Measurements from ENCODE around the gene KSR1. TPM values are rescaled to one million over a fixed set of nuclear protein-coding genes. Genes with fewer than 3 reads are reported as not detected.
"Not testable (repeated sequence)": the region's sequence is repeated elsewhere in the genome, so short reads cannot be mapped to it uniquely, and the experiment has no call there.

Gene KSR1
- total RNA-seq, 2 experiments from 2014 or later: 96.6 to 113 TPM

DNA sequence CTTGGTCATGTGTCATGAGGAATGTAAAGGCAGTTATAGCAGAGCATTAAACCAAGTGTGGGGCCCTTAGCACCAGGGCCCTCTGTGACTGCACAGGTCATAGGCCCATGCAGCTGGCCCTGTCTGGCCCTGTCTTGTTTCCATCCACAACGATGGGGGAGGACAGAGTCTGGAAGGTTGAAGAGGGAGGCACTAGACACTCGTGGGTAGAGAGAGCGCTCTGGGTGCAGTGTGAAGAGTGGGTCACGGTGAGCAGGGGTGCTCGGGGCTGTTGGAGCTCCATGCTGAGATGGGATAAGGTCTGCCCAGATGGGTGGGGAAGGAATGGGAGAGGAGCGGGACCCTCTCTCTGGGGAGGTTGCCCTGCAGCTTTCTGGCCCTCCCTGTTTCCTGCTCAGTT is 12.8 kb upstream of the KSR1 start:
- no peak overlapping the region for H3K27ac Mint-ChIP-seq
- intact Hi-C loops (cut with DNase I, micrococcal nuclease): no loop called here
- no peaks in the 10 kb centered on the region for H3K9me3 Mint-ChIP-seq (ENCODE audit: low read depth)
- no peaks in the 10 kb centered on the region for H3K36me3 Mint-ChIP-seq (ENCODE audit: low read depth)
- no peak overlapping the region for H3K4me3 Mint-ChIP-seq
- ATAC-seq: no peak
- H3K27me3 Mint-ChIP-seq: peaks cover under 1% of the 10 kb centered on the region
- POLR2A ChIA-PET: no interaction called here
- CTCF ChIA-PET: interaction anchor here (1.0 to 1.3 kb wide), 2 partner anchors 156 to 207 kb away, joined by 3 read pairs; no protein-coding TSS in a partner anchor
- DNase-seq: no peak
- H3K4me1 Mint-ChIP-seq: peaks cover 4% of the 10 kb centered on the region

DNA sequence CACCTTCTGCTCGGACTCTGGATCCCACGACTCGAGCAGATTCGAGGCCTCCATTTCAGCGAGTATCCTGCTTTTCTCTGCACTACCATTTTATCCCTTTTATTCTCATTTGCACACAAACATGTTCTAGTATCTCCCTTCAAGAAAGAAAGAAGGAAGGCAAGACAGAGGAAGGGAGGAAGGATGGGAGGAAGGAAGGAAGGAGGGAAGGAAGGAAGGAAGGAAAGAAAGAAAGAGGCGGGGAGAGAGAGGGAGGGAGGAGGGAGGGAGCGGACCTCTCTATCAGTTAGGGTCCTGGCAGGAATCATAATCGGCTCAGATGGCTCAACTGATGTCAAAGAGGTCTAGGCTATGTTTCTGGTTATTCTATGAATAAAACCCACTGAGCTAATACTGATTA is 10.3 kb upstream of the KSR1 start:
- intact Hi-C loops (cut with DNase I, micrococcal nuclease): no loop called here
- H3K4me1 Mint-ChIP-seq: no peaks in the 10 kb centered on the region
- POLR2A ChIA-PET: no interaction called here
- no peaks in the 10 kb centered on the region for H3K36me3 Mint-ChIP-seq (ENCODE audit: low read depth)
- ATAC-seq: no peak
- CTCF ChIA-PET: interaction anchor here (1.1 kb wide), 1 partner anchor 66 kb away, joined by 3 read pairs; no protein-coding TSS in a partner anchor
- no peak overlapping the region for H3K4me3 Mint-ChIP-seq
- H3K27ac Mint-ChIP-seq: no peak overlapping the region
- H3K9me3 Mint-ChIP-seq (ENCODE audit: low read depth): no peaks in the 10 kb centered on the region
- no peaks in the 10 kb centered on the region for H3K27me3 Mint-ChIP-seq
- DNase-seq: no peak

DNA sequence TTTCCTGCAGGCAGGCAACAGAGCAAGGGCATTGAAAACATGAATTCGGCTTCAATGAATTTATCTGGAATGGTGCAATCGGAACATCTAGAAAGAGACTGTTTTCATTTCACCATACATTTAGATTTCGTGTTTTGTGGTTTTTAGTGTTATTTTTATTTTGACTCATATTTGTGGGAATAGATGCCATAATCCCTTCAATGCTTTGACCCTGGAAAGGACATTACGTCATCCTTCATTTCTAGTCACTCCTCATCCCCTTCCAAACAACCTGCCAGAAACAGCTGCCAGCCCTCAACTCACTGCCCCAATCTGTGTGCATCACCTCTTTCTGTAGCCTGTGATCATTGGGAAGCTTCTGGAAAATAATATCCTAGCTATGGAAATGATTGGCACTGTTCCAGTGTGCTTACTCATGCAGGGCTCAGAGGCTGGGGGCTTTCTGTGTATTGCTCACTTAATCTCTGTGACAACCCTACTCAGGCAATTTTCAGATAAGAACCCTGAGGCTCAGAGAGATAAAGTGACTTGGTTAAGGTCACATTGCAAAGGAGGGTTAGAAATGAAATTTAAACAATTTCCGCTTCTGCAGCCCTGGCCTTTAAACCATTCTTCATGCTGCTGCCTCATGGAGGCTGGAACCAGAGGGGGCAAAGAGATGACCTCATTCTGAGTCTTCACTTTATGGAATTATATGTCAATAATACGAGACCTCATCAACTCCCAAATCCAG is 9.5 kb upstream of the KSR1 start:
- CTCF ChIA-PET: interaction anchor here (0.6 kb wide), 1 partner anchor 153 kb away, joined by 5 read pairs; no protein-coding TSS in a partner anchor
- no peaks in the 10 kb centered on the region for H3K36me3 Mint-ChIP-seq (ENCODE audit: low read depth)
- POLR2A ChIA-PET: no interaction called here
- H3K27me3 Mint-ChIP-seq: no peaks in the 10 kb centered on the region
- H3K4me3 Mint-ChIP-seq: no peak overlapping the region
- no peak for ATAC-seq
- intact Hi-C loops (cut with DNase I, micrococcal nuclease): no loop called here
- no peaks in the 10 kb centered on the region for H3K9me3 Mint-ChIP-seq (ENCODE audit: low read depth)
- no peaks in the 10 kb centered on the region for H3K4me1 Mint-ChIP-seq
- H3K27ac Mint-ChIP-seq: no peak overlapping the region
- no peak for DNase-seq

GRCh38 chr17:27448534-27448933 is 7.7 kb upstream of the KSR1 start:
- intact Hi-C loops (cut with DNase I, micrococcal nuclease); H3K4me1 Mint-ChIP-seq; ATAC-seq; CTCF ChIA-PET; H3K4me3 Mint-ChIP-seq; DNase-seq; H3K9me3 Mint-ChIP-seq (ENCODE audit: low read depth); POLR2A ChIA-PET; H3K36me3 Mint-ChIP-seq (ENCODE audit: low read depth); H3K27me3 Mint-ChIP-seq; H3K27ac Mint-ChIP-seq: not testable (repeated sequence)

DNA sequence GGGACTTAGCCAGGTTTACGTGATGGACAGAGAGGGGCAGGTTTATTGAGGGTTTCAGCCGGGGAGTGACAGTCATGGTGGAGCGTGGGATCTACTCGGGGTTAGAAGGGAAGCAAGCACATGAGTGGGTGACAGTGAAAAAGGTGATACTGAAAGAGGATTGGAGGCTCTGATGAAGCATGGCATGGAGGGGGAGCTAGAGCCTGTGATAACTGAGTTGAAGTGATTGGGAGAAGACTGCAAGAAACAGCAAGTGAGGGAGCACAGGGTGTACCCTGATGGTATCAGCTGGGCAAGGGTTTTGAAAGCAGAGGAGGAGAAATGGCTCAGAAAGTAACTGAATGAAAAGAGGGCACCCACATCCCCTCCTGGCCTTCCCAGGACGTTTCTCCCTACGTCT is 6.7 kb upstream of the KSR1 start:
- Mint-ChIP-seq H3K4me1 (peaks cover 7% of the 10 kb centered on the region), H3K27me3 (no peaks in the 10 kb centered on the region), H3K36me3 (ENCODE audit: low read depth) (no peaks in the 10 kb centered on the region), H3K4me3 (no peak overlapping the region), H3K27ac (no peak overlapping the region), H3K9me3 (ENCODE audit: low read depth) (no peaks in the 10 kb centered on the region)
- ATAC-seq (no peak), DNase-seq (no peak)
- CTCF ChIA-PET: interaction anchor here (0.5 to 1.6 kb wide), 3 partner anchors 41 to 150 kb away, joined by 3 to 4 read pairs (median 3); no protein-coding TSS in a partner anchor
- POLR2A ChIA-PET: no interaction called here
- intact Hi-C loops (cut with DNase I, micrococcal nuclease): no loop called here

- POLR2A ChIA-PET: no interaction called here
- ATAC-seq (no peak), DNase-seq (no peak)
- peaks cover 9% of the 10 kb centered on the region for H3K4me1 Mint-ChIP-seq
- no peaks in the 10 kb centered on the region for H3K36me3 Mint-ChIP-seq (ENCODE audit: low read depth)
- CTCF ChIA-PET: interaction anchor here (0.8 to 1.6 kb wide), 2 partner anchors 42 to 70 kb away, joined by 3 read pairs; no protein-coding TSS in a partner anchor
- H3K27me3 Mint-ChIP-seq: peaks cover under 1% of the 10 kb centered on the region
- no peaks in the 10 kb centered on the region for H3K9me3 Mint-ChIP-seq (ENCODE audit: low read depth)
- H3K4me3 Mint-ChIP-seq: no peak overlapping the region
- intact Hi-C loops (cut with DNase I, micrococcal nuclease): loop anchor here in 1 of 2 experiments (10.0 kb wide), 1 partner anchor 885 kb away; the partner anchor contains the start of genes IFT20 and TNFAIP1
- no peak overlapping the region for H3K27ac Mint-ChIP-seq
Observed at GRCh38 chr17:27449988-27450387, 6.3 kb upstream of the KSR1 start.

DNA sequence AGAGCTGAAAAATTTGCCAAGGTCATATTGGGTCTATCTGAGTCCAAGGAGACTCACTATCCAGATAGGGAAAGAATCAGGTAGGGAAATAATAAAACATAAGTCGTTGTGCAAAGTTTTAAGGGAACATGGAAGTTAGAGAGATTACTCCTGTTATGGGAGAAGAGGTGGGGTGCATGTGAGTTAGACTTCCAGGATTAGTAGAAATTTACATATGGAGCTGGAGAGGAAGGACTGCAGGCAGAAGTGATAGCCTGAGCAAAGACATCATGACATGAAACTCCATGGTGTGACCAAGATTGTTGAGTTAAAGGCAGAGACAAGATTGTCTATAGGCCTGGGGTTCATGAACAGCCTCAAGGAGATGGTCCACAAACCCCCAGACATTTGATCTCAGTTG is 5.8 kb upstream of the KSR1 start:
- peaks cover 5% of the 10 kb centered on the region for H3K27me3 Mint-ChIP-seq
- intact Hi-C loops (cut with DNase I, micrococcal nuclease): loop anchor here in 1 of 2 experiments (10.0 kb wide), 1 partner anchor 884 kb away; the partner anchor contains the start of genes IFT20 and TNFAIP1
- CTCF ChIA-PET: interaction anchor here (1.6 kb wide), 1 partner anchor 70 kb away, joined by 3 read pairs; no protein-coding TSS in a partner anchor
- no peak overlapping the region for H3K4me3 Mint-ChIP-seq
- ATAC-seq (no peak), DNase-seq (no peak)
- H3K4me1 Mint-ChIP-seq: peaks cover 13% of the 10 kb centered on the region
- no peaks in the 10 kb centered on the region for H3K36me3 Mint-ChIP-seq (ENCODE audit: low read depth)
- H3K9me3 Mint-ChIP-seq (ENCODE audit: low read depth): no peaks in the 10 kb centered on the region
- no peak overlapping the region for H3K27ac Mint-ChIP-seq
- POLR2A ChIA-PET: no interaction called here

DNA sequence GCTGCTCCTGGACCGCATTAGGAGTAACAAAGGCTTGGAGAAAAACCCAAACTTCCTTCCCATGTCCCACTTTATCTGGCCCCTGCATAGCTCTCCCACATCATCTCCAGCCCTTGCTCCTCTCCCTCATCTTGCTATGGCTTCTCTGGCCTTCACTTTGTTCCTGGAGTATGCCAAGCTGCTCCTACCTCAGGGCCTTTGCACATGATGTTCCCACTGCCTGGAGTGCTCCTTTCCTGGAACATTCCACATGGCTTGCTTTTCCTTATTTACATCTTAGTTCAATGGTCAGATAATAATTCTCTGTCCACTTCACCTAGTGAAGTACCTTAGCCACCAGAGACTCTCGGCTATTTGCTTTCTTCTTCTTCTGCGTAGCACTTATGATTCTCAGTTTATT is 4.3 kb upstream of the KSR1 start:
- no peak overlapping the region for H3K4me3 Mint-ChIP-seq
- peaks cover 17% of the 10 kb centered on the region for H3K4me1 Mint-ChIP-seq
- peaks cover 6% of the 10 kb centered on the region for H3K27me3 Mint-ChIP-seq
- H3K9me3 Mint-ChIP-seq (ENCODE audit: low read depth): no peaks in the 10 kb centered on the region
- no peak for ATAC-seq
- intact Hi-C loops (cut with DNase I, micrococcal nuclease): loop anchor here in 1 of 2 experiments (10.0 kb wide), 1 partner anchor 883 kb away; the partner anchor contains the start of genes IFT20 and TNFAIP1
- POLR2A ChIA-PET: no interaction called here
- no peaks in the 10 kb centered on the region for H3K36me3 Mint-ChIP-seq (ENCODE audit: low read depth)
- no peak for DNase-seq
- CTCF ChIA-PET: interaction anchor here (0.6 to 1.0 kb wide), 3 partner anchors 97 to 148 kb away, joined by 3 read pairs; no protein-coding TSS in a partner anchor
- H3K27ac Mint-ChIP-seq: no peak overlapping the region

DNA sequence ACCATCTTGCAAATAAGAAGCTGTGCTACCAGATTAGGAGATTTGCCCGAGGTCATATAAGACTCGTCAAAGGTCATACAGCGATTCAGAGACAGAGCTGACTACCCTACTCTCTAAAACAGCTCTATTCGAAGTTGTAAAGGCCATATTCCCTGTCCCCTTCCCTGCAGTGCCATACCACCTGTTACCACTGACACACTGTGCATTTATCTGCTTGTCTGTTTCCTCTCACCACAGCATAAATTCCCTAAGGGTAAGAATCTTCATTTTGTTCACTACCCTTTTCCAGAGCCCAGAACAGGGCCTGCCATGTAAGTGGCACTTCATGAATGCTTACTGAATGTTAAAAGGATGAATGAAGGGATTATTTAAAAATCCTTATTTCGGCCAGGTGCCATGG is 3.4 kb upstream of the KSR1 start:
- Mint-ChIP-seq H3K4me3 (no peak overlapping the region), H3K27ac (no peak overlapping the region), H3K4me1 (peaks cover 19% of the 10 kb centered on the region), H3K27me3 (peaks cover 6% of the 10 kb centered on the region), H3K9me3 (ENCODE audit: low read depth) (no peaks in the 10 kb centered on the region), H3K36me3 (ENCODE audit: low read depth) (peaks cover 8% of the 10 kb centered on the region)
- ChIA-PET CTCF (no interaction called here), POLR2A (interaction anchor here (0.6 kb wide), 1 partner anchor 21 kb away, joined by 5 read pairs; no protein-coding TSS in a partner anchor)
- intact Hi-C loops (cut with DNase I, micrococcal nuclease): loop anchor here in 1 of 2 experiments (10.0 kb wide), 1 partner anchor 882 kb away; the partner anchor contains the start of genes IFT20 and TNFAIP1
- no peak for ATAC-seq
- no peak for DNase-seq

- no peaks in the 10 kb centered on the region for H3K9me3 Mint-ChIP-seq (ENCODE audit: low read depth)
- intact Hi-C loops (cut with DNase I, micrococcal nuclease): loop anchor here in 1 of 2 experiments (10.0 kb wide), 1 partner anchor 881 kb away; the partner anchor contains the start of genes IFT20 and TNFAIP1
Observed at GRCh38 chr17:27453471-27453870, 2.8 kb upstream of the KSR1 start.

DNA sequence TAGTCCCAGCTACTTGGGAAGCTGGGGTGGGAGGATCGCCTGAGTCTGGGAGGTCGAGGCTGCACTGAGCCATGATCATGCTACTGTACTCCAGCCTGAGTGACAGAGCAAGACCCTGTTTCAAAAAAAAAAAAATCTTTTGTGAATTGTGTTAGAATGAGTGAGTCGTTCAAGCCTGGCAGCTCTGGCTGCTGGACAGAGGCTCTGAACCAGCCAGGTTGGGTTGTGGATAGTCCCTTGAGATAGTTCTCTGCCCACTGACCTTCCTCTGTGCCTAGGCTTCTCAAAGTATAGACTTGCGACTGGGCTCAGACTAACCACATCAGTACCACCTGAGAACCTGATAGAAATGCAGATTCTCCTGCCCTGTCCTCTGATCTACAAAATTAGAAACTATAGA is 2.2 kb upstream of the KSR1 start:
- ChIA-PET POLR2A (no interaction called here), CTCF (interaction anchor here (0.9 kb wide), 1 partner anchor 148 kb away, joined by 3 read pairs; no protein-coding TSS in a partner anchor)
- intact Hi-C loops (cut with DNase I, micrococcal nuclease): loop anchor here in 1 of 2 experiments (10.0 kb wide), 1 partner anchor 881 kb away; the partner anchor contains the start of genes IFT20 and TNFAIP1
- Mint-ChIP-seq H3K9me3 (ENCODE audit: low read depth) (no peaks in the 10 kb centered on the region), H3K27ac (no peak overlapping the region), H3K4me3 (no peak overlapping the region), H3K4me1 (peaks cover 29% of the 10 kb centered on the region), H3K27me3 (peaks cover 6% of the 10 kb centered on the region), H3K36me3 (ENCODE audit: low read depth) (peaks cover 15% of the 10 kb centered on the region)
- ATAC-seq: no peak
- no peak for DNase-seq

More at GRCh38 chr17:27453471-27453870, 2.8 kb upstream of the KSR1 start:
- Mint-ChIP-seq H3K27ac (no peak overlapping the region), H3K36me3 (ENCODE audit: low read depth) (peaks cover 9% of the 10 kb centered on the region), H3K4me1 (peaks cover 24% of the 10 kb centered on the region), H3K4me3 (no peak overlapping the region), H3K27me3 (peaks cover 6% of the 10 kb centered on the region)
- POLR2A ChIA-PET: interaction anchor here (0.6 kb wide), 1 partner anchor 20 kb away, joined by 5 read pairs; no protein-coding TSS in a partner anchor
- CTCF ChIA-PET: no interaction called here
- no peak for ATAC-seq
- DNase-seq: no peak

All from activated CD4-positive, alpha-beta T cell treated with anti-CD3 and anti-CD28 coated beads for 36 hours (primary cell).